Measurements from ENCODE around the gene PTPRN2. TPM values are rescaled to one million over a fixed set of nuclear protein-coding genes. Genes with fewer than 3 reads are reported as not detected.
"Not testable (repeated sequence)": the region's sequence is repeated elsewhere in the genome, so short reads cannot be mapped to it uniquely, and the experiment has no call there.

Gene PTPRN2
- total and polyA plus RNA-seq, 8 donors = 4.9 to 136 (median 46.8) TPM

GRCh38 chr7:158526531-158526930, 61.1 kb downstream of the PTPRN2 start:
- no peak overlapping the region for H3K4me3 ChIP-seq
- H3K9me3 ChIP-seq = no peaks in the 10 kb centered on the region
- intact Hi-C loops (cut with DNase I; ENCODE audit: low total_unique reads) = no loop called here
- H3K36me3 ChIP-seq = no peaks in the 10 kb centered on the region
- 83 to 92% (median 89%) methylated on average over 9 of the region's 9 CpGs for WGBS, 5 donors
- H3K4me1 ChIP-seq = peaks cover 0 to 3% (median 0%) of the 10 kb centered on the region in 4 donors
- H3K27me3 ChIP-seq = peaks cover 0 to 29% (median 0%) of the 10 kb centered on the region in 3 donors
- no peak overlapping the region for H3K27ac ChIP-seq
- DNase-seq = no peak
- no peak for TF ChIP-seq POLR2A (IDR thresholded peaks at IDR 0.05)
- no peak for TF ChIP-seq EP300 (IDR thresholded peaks at IDR 0.05)
- TF ChIP-seq POLR2AphosphoS5 (IDR thresholded peaks at IDR 0.05) = no peak
- TF ChIP-seq CTCF (IDR thresholded peaks at IDR 0.05) = no peak

GRCh38 chr7:158525648-158526484, 61.8 kb downstream of the PTPRN2 start:
- Histone ChIP-seq H3K4me1 (no peaks in the 10 kb centered on the region), H3K4me3 (no peak overlapping the region), H3K27me3 (peaks cover 0 to 29% (median 0%) of the 10 kb centered on the region in 3 donors), H3K9me3 (no peaks in the 10 kb centered on the region), H3K27ac (no peak overlapping the region), H3K36me3 (no peaks in the 10 kb centered on the region)
- intact Hi-C loops (cut with DNase I; ENCODE audit: low total_unique reads) = no loop called here
- DNase-seq = no peak
- TF ChIP-seq POLR2AphosphoS5 (IDR thresholded peaks at IDR 0.05) (no peak), EP300 (IDR thresholded peaks at IDR 0.05) (no peak), POLR2A (IDR thresholded peaks at IDR 0.05) (no peak), CTCF (IDR thresholded peaks at IDR 0.05) (no peak)
- WGBS, 5 donors = 82 to 86% (median 85%) methylated on average over 22 to 29 of the region's 29 CpGs

GRCh38 chr7:158524749-158525635, 62.6 kb downstream of the PTPRN2 start:
- H3K27me3 ChIP-seq = peaks cover 0 to 29% (median 0%) of the 10 kb centered on the region in 3 donors
- 79 to 85% (median 83%) methylated on average over 21 to 24 of the region's 24 CpGs for WGBS, 5 donors
- no peaks in the 10 kb centered on the region for H3K9me3 ChIP-seq
- DNase-seq = no peak
- H3K4me3 ChIP-seq = no peak overlapping the region
- intact Hi-C loops (cut with DNase I; ENCODE audit: low total_unique reads) = no loop called here
- TF ChIP-seq EP300 (IDR thresholded peaks at IDR 0.05) = no peak
- no peak for TF ChIP-seq POLR2AphosphoS5 (IDR thresholded peaks at IDR 0.05)
- TF ChIP-seq POLR2A (IDR thresholded peaks at IDR 0.05) = no peak
- no peak for TF ChIP-seq CTCF (IDR thresholded peaks at IDR 0.05)
- H3K4me1 ChIP-seq = no peaks in the 10 kb centered on the region
- H3K27ac ChIP-seq = no peak overlapping the region
- H3K36me3 ChIP-seq = no peaks in the 10 kb centered on the region

GRCh38 chr7:158524286-158524685, 63.3 kb downstream of the PTPRN2 start:
- H3K27me3 ChIP-seq = peaks cover 0 to 29% (median 0%) of the 10 kb centered on the region in 3 donors
- H3K9me3 ChIP-seq; intact Hi-C loops (cut with DNase I; ENCODE audit: low total_unique reads); H3K36me3 ChIP-seq; H3K4me3 ChIP-seq; H3K27ac ChIP-seq; H3K4me1 ChIP-seq: not testable (repeated sequence)
- 60 to 90% (median 72%) methylated on average over 4 to 13 of the region's 14 CpGs for WGBS, 5 donors
- DNase-seq = peak; percentile 47 to 62

- DNase-seq; H3K4me1 ChIP-seq; H3K36me3 ChIP-seq; H3K4me3 ChIP-seq; H3K27ac ChIP-seq; H3K9me3 ChIP-seq; intact Hi-C loops (cut with DNase I; ENCODE audit: low total_unique reads): not testable (repeated sequence)
- H3K27me3 ChIP-seq = peaks cover 0 to 29% (median 0%) of the 10 kb centered on the region in 3 donors
- WGBS, 5 donors = 37 to 81% (median 57%) methylated on average over 4 to 9 of the region's 11 CpGs; no CpG with 5 or more reads in 1 of the 5 donors
Observed at GRCh38 chr7:158523877-158524276, 63.7 kb downstream of the PTPRN2 start.

GRCh38 chr7:158523165-158523856, 64.3 kb downstream of the PTPRN2 start:
- H3K36me3 ChIP-seq; H3K9me3 ChIP-seq; H3K4me1 ChIP-seq; H3K27ac ChIP-seq; intact Hi-C loops (cut with DNase I; ENCODE audit: low total_unique reads); H3K4me3 ChIP-seq: not testable (repeated sequence)
- 94 to 99% (median 94%) methylated on average over 7 to 26 of the region's 26 CpGs for WGBS, 5 donors
- peak in 1 of 2 donors; percentile 32 for DNase-seq
- H3K27me3 ChIP-seq = peaks cover 0 to 29% (median 0%) of the 10 kb centered on the region in 3 donors

- peaks cover 0 to 21% (median 0%) of the 10 kb centered on the region in 3 donors for H3K27me3 ChIP-seq
- DNase-seq; H3K4me1 ChIP-seq; intact Hi-C loops (cut with DNase I; ENCODE audit: low total_unique reads); H3K4me3 ChIP-seq; H3K27ac ChIP-seq; H3K9me3 ChIP-seq; H3K36me3 ChIP-seq: not testable (repeated sequence)
- 75 to 89% (median 84%) methylated on average over 12 to 16 of the region's 18 CpGs for WGBS, 5 donors
Observed at GRCh38 chr7:158521795-158522194, 65.8 kb downstream of the PTPRN2 start.
